ENCODE measurements around the gene KRTAP4-5. TPM values are rescaled to one million over a fixed set of nuclear protein-coding genes. Genes with fewer than 3 reads are reported as not detected.
"Not testable (repeated sequence)": the region's sequence is repeated elsewhere in the genome, so short reads cannot be mapped to it uniquely, and the experiment has no call there.

The KRTAP4-5 gene
- total RNA-seq, 1 experiment from 2014 or later: not detected

DNA sequence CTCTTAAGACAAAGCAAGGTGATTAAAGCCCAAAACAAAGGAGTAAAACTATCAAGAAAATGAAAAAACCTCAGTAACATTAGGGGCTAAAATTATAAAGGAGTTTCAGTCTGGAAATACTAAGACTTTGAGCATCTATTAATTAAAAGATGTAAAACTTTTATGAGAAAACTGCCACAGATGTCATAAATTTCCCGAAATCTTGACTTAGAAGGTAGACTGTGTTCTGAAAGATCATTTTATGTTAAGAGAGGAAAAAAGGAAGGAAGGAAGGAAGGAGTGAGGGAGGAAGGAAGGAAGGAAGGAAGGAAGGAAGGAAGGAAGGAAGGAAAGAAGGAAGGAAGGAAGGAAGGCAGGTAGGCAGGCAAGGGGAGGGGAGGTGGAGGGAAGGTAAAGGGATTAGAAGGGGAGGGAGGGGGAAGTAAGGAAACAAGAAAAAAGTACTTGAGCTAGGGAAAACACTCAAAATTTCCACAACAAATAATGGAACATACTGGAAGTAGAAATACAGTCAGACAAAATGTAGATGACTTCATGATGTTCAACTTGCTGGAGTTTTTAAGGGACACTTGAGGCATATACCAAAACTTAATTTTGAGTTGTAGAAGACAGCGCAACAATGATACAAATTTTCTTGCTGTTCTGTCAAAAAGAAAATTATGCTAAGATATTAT, 2.0 kb downstream of the KRTAP4-5 start:
- DNase-seq (ENCODE audit: low spot score): no peak

- DNase-seq (ENCODE audit: low spot score): no peak
These were observed 4.4 kb downstream of the KRTAP4-5 start for GRCh38 chr17:41145261-41145660.

DNA sequence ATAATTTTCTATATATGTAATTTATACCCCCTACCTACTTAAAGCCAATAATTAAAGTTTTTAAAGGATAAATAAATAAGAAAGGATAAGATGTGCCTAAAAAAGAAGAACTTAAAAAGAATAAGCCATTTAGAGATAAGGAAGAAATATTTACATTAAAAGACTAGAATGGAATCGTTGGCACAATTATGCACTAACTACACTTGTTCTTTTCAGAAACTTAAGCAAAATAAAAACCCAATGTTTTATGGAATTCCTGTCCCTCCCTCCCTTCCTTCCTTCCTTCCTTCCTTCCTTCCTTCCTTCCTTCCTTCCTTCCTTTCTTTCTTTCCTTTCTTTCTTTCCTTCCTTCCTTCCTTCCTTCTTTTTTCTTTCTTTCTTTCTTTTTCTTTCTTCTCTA, 4.8 kb downstream of the KRTAP4-5 start:
- no peak for DNase-seq (ENCODE audit: low spot score)

- DNase-seq (ENCODE audit: low spot score): no peak
These were observed 8.3 kb downstream of the KRTAP4-5 start for GRCh38 chr17:41141361-41141760.

GRCh38 chr17:41140360-41141131, 9.1 kb downstream of the KRTAP4-5 start, which contains the start of gene KRTAP4-6:
TSS of gene KRTAP4-6 (minus strand) at chr17:41140544. CDS start at chr17:41140487, 57 bp downstream.
- DNase-seq (ENCODE audit: low spot score): no peak

GRCh38 chr17:41139865-41140264, 9.8 kb downstream of the KRTAP4-5 start:
- DNase-seq (ENCODE audit: low spot score): not testable (repeated sequence)

- DNase-seq (ENCODE audit: low spot score): no peak
These were observed 15.5 kb downstream of the KRTAP4-5 start for GRCh38 chr17:41133880-41134735.

- no peak for DNase-seq (ENCODE audit: low spot score)
These were observed 17.6 kb downstream of the KRTAP4-5 start for GRCh38 chr17:41131979-41132378.

- DNase-seq (ENCODE audit: low spot score): no peak
These were observed 22.3 kb downstream of the KRTAP4-5 start for GRCh38 chr17:41127371-41127770.

GRCh38 chr17:41126412-41126811, 23.2 kb downstream of the KRTAP4-5 start:
- DNase-seq (ENCODE audit: low spot score): no peak

- no peak for DNase-seq (ENCODE audit: low spot score)
These were observed 24.6 kb downstream of the KRTAP4-5 start for GRCh38 chr17:41125064-41125463.

- DNase-seq (ENCODE audit: low spot score): not testable (repeated sequence)
These were observed 25.6 kb downstream of the KRTAP4-5 start, which contains the start of gene KRTAP4-12 for GRCh38 chr17:41123991-41124371. TSS of gene KRTAP4-12 (minus strand) at chr17:41124182. CDS start at chr17:41124122, 60 bp downstream.

DNA sequence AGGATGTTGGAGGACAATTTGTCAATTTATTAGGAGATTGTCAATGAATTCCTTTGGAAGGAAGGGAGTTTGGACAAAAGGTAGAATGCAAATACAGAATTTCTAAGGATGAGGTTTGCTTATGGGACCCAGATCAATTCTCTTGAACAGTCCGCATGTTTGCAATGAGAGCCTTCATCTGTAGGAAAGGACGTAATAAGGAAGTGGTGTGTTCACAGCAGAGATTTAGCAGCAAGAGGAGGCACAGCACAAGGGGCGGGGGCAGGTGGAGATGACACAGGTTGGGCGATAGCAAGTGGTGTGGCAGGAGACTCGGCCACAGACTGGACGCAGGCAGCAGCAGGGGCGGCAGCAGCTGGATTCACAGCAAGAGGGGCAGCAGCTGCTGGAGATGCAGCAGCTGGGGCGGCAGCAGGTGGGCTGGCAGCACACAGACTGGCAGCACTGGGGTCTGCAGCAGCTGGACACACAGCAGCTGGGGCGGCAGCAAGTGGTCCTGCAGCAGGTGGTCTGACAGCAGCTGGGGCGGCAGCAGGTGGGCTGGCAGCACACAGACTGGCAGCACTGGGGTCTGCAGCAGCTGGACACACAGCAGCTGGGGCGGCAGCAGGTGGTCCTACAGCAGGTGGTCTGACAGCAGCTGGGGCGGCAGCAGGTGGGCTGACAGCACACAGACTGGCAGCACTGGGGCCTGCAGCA, 26.2 kb downstream of the KRTAP4-5 start:
- not testable (repeated sequence) for DNase-seq (ENCODE audit: low spot score)

DNA sequence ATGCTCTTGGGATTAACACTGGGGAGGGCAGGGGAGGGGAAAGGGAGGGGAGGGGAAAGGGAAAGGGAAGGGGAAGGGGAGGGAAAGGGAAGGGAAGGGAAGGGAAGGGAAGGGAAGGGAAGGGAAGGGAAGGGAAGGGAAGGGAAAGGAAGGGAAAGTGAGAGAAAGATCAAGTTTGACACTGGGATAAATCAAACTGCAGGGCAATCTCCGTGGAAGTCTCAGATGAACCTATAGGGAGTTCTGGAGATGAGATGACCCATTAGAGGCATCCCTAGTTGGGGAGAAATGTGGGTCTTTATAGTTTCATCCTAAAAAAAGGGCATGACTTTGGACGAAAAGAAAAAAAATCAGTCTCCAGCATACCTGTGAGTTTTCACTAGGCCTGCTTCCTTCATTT, 27.9 kb downstream of the KRTAP4-5 start:
- no peak for DNase-seq (ENCODE audit: low spot score)

DNA sequence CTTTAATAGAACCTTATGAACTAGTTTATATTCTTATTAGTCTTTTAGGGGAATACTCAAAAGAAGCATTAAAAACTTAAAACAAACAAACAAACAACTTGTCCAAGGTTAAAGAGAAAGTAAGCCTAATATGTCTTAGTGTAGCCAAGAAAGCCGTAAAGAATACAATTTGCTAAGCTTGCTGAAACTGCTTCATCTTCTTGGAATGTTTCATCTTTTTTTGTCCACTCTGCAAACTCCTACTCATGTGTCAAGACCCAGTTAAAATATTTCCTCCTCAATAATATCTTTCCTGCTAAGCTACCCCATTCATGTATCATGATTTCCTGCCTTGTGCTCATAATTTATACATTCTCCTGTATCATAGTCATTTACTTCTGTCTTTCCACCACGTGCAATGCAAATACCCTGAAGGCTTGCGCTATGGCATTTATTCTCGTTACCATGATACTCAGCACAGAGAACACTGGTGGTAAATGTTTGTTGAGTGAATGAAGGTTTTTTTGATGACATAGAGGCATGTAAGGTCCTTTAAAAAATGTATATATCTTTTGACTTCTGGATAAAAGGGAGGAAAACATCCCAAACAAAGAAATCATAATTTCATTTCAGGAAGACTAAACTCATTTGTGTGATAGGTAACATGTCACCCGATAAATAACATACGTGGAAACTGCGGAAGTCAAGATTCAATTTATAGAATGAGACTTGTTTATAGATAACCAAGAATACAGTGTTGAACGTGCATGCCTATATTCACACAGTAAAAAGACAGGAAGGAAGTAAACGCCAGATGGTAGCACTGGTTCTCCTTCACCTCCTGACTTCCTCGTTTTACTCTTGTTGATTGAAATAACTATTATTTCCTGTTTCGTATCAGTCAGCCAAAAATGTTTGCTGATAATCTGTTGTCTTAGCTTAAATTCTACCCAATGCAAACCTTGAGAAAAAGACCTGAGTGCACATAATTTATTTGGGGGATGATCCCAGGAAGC, 29.6 kb downstream of the KRTAP4-5 start:
- not testable (repeated sequence) for DNase-seq (ENCODE audit: low spot score)

DNA sequence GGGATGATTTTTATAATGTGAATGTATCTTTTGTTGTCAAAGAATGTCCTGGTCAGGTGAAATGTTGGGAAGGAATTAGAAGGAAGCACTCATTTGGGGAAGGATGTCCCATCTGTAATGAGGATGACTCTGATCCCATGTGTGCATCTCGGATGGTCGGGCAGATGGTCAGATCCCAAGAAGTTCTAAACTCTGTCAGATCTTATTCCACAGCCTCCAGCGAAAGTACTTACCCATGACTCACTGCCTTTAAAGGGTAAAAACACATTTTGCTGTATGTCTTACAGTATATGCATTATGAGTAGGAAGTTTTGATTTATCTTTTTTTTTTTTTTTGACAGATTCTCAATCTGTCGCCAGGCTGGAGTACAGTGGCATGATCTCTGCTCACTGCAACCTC, 30.9 kb downstream of the KRTAP4-5 start:
- DNase-seq (ENCODE audit: low spot score): no peak

DNA sequence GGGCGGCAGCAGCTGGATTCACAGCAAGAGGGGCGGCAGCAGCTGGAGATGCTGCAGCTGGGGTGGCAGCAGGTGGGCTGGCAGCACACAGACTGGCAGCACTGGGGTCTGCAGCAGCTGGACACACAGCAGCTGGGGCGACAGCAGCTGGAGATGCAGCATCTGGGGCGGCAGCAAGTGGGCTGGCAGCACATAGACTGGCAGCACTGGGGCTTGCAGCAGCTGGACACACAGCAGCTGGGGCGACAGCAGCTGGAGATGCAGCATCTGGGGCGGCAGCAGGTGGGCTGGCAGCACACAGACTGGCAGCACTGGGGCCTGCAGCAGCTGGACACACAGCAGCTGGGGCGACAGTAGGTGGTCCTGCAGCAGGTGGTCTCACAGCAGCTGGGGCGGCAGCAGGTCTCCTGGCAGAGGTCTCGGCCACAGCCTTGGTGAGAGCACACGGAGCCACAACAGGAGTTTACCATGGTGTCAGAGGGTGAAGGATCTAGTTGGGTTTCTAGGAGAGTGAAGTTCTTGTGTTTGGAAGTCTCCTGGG, 31.7 kb downstream of the KRTAP4-5 start, which contains the start of gene KRTAP4-11:
KRTAP4-11 (minus strand) TSS at position 528 of the 541 bp plus-strand sequence; CDS start at position 470, 58 bp downstream.
- DNase-seq (ENCODE audit: low spot score): not testable (repeated sequence)

- DNase-seq (ENCODE audit: low spot score): no peak
These were observed 33.3 kb downstream of the KRTAP4-5 start for GRCh38 chr17:41116297-41116696.

DNA sequence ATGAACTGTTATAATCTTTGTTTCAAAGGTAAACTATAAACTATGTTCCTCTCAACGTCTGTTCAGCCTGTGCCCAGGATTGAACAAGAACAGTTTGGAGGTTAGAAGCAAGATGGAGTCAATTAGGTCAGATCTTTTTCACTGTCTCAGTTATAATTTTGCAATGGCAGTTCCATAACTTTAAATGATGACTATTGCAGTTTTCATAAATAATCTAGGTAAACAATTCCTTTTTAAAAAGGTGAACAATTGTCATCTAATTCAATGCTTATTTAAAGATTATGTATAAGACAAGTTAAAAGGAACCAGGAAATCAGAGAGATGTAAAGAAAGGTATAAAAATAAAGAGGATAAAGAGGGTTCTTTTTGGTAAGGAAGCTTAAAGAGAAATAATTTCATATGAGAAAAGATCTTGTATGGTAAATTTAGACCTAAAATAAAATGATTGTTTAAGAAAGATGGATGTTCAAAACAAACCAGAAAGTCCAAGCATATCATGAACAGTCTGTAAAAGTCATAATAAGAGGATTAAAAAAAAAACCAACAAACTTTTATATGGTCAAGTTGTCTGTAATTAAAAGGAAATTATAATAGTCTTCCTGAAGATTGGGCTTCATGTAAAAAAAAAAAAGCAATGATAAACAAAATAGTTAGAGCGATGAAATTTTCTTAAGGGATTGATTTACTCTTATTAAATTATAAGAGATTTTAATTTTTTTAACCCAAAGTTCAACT, 38.3 kb downstream of the KRTAP4-5 start:
- DNase-seq (ENCODE audit: low spot score): no peak

Data from HT-29 (cell line).